Measurements from ENCODE around the gene PRR23B. TPM values are rescaled to one million over a fixed set of nuclear protein-coding genes. Genes with fewer than 3 reads are reported as not detected.

PRR23B gene
- total and polyA plus RNA-seq, 2 donors (not counting 1 experiment from before 2014, with no cell fraction given): not detected

DNA sequence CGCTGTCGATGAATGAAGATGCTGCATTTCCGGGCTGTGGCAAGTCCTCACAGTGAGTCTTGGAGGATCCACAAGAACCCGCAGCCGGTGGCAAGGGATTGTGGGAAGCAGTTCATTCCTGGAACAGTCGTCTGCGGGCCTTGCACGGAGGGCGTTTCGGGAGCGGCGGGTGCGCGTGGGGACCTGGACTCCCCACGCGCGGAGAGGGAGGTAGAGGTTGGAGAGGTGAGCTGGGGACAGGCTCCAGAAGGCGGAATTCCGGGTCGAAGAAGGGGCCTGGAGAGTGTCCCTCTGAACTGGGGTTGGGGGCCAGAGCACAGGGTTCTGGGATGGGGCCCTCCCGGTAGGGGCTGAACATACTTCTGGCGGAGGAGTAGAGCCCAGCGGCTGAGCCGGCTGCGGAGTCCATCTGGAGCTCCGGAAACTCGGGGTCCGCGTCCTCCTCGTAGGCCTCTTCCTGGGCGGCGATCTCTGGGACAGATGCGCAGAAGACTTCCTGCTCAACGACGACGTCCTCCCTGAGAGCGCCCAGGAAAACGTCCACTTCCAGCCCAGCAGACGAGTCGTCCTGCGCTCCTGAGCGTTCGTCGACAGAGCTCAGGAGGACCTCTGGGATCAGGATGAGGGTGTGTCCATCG, 15.3 kb downstream of the PRR23B start:
- Histone ChIP-seq H3K36me3 (ENCODE audit: control insufficient read depth, insufficient read depth, low read length) (no peaks in the 10 kb centered on the region), H3K9ac (ENCODE audit: insufficient read depth, low read length) (no peak overlapping the region), H3K27ac (ENCODE audit: insufficient read depth, low read length) (no peak overlapping the region), H3K27me3 (ENCODE audit: control insufficient read depth, insufficient read depth, low read length) (no peaks in the 10 kb centered on the region), H3K9me3 (ENCODE audit: control insufficient read depth, insufficient read depth, low read depth, low read length) (no peaks in the 10 kb centered on the region), H4K20me1 (ENCODE audit: control insufficient read depth, extremely low read depth, insufficient read depth, low read length) (no peaks in the 10 kb centered on the region), H2AFZ (ENCODE audit: low read length) (no peak overlapping the region), H3K79me2 (ENCODE audit: control insufficient read depth, insufficient read depth, low read length) (no peaks in the 10 kb centered on the region), H3K4me3 (replicated peaks in 1 of 4; ENCODE audit: control extremely low read depth in 1 of 4, insufficient read depth in 1 of 4, low read depth in 3 of 4, low read length in 4 of 4) (no peak overlapping the region), H3K4me2 (ENCODE audit: extremely low read depth, insufficient read depth, low read length) (no peak overlapping the region), H3K4me1 (ENCODE audit: control insufficient read depth, extremely low read depth, insufficient read depth, low read length) (no peaks in the 10 kb centered on the region)
- DNase-seq (ENCODE audit: low read depth in 2 of 2): no peak
- no peak for TF ChIP-seq EZH2 (IDR thresholded peaks at IDR 0.05; ENCODE audit: low read length, missing control alignments)
- TF ChIP-seq, protein P1, sequence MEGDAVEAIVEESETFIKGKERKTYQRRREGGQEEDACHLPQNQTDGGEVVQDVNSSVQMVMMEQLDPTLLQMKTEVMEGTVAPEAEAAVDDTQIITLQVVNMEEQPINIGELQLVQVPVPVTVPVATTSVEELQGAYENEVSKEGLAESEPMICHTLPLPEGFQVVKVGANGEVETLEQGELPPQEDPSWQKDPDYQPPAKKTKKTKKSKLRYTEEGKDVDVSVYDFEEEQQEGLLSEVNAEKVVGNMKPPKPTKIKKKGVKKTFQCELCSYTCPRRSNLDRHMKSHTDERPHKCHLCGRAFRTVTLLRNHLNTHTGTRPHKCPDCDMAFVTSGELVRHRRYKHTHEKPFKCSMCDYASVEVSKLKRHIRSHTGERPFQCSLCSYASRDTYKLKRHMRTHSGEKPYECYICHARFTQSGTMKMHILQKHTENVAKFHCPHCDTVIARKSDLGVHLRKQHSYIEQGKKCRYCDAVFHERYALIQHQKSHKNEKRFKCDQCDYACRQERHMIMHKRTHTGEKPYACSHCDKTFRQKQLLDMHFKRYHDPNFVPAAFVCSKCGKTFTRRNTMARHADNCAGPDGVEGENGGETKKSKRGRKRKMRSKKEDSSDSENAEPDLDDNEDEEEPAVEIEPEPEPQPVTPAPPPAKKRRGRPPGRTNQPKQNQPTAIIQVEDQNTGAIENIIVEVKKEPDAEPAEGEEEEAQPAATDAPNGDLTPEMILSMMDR (conservative IDR thresholded peaks at IDR 0.05 in 1 of 2, IDR thresholded peaks at IDR 0.05 in 1 of 2; ENCODE audit: low read depth in 1 of 2, low read length in 2 of 2): no peak

GRCh38 chr3:138995706-138996105, 25.0 kb downstream of the PRR23B start:
- no peaks in the 10 kb centered on the region for H3K9me3 ChIP-seq (ENCODE audit: control insufficient read depth, insufficient read depth, low read depth, low read length)
- no peaks in the 10 kb centered on the region for H3K36me3 ChIP-seq (ENCODE audit: control insufficient read depth, insufficient read depth, low read length)
- no peak overlapping the region for H3K27ac ChIP-seq (ENCODE audit: insufficient read depth, low read length)
- DNase-seq (ENCODE audit: low read depth in 2 of 2): no peak
- H3K79me2 ChIP-seq (ENCODE audit: control insufficient read depth, insufficient read depth, low read length): no peaks in the 10 kb centered on the region
- no peaks in the 10 kb centered on the region for H3K4me1 ChIP-seq (ENCODE audit: control insufficient read depth, extremely low read depth, insufficient read depth, low read length)
- H3K4me3 ChIP-seq (replicated peaks in 1 of 4; ENCODE audit: control extremely low read depth in 1 of 4, insufficient read depth in 1 of 4, low read depth in 3 of 4, low read length in 4 of 4): no peak overlapping the region
- H2AFZ ChIP-seq (ENCODE audit: low read length): no peak overlapping the region
- no peak overlapping the region for H3K4me2 ChIP-seq (ENCODE audit: extremely low read depth, insufficient read depth, low read length)
- H3K9ac ChIP-seq (ENCODE audit: insufficient read depth, low read length): no peak overlapping the region
- H3K27me3 ChIP-seq (ENCODE audit: control insufficient read depth, insufficient read depth, low read length): no peaks in the 10 kb centered on the region
- no peaks in the 10 kb centered on the region for H4K20me1 ChIP-seq (ENCODE audit: control insufficient read depth, extremely low read depth, insufficient read depth, low read length)
- TF ChIP-seq, protein P1 (conservative IDR thresholded peaks at IDR 0.05 in 1 of 2, IDR thresholded peaks at IDR 0.05 in 1 of 2; ENCODE audit: low read depth in 1 of 2, low read length in 2 of 2): no peak

- Histone ChIP-seq H4K20me1 (ENCODE audit: control insufficient read depth, extremely low read depth, insufficient read depth, low read length) (no peaks in the 10 kb centered on the region), H3K36me3 (ENCODE audit: control insufficient read depth, insufficient read depth, low read length) (no peaks in the 10 kb centered on the region), H3K4me1 (ENCODE audit: control insufficient read depth, extremely low read depth, insufficient read depth, low read length) (no peaks in the 10 kb centered on the region), H3K9me3 (ENCODE audit: control insufficient read depth, insufficient read depth, low read depth, low read length) (no peaks in the 10 kb centered on the region), H3K79me2 (ENCODE audit: control insufficient read depth, insufficient read depth, low read length) (no peaks in the 10 kb centered on the region), H3K27ac (ENCODE audit: insufficient read depth, low read length) (no peak overlapping the region), H3K9ac (ENCODE audit: insufficient read depth, low read length) (no peak overlapping the region), H3K4me3 (replicated peaks in 1 of 4; ENCODE audit: control extremely low read depth in 1 of 4, insufficient read depth in 1 of 4, low read depth in 3 of 4, low read length in 4 of 4) (no peak overlapping the region), H3K27me3 (ENCODE audit: control insufficient read depth, insufficient read depth, low read length) (no peaks in the 10 kb centered on the region), H3K4me2 (ENCODE audit: extremely low read depth, insufficient read depth, low read length) (no peak overlapping the region), H2AFZ (ENCODE audit: low read length) (no peak overlapping the region)
- DNase-seq (ENCODE audit: low read depth in 2 of 2): no peak
- TF ChIP-seq, protein P1 (conservative IDR thresholded peaks at IDR 0.05 in 1 of 2, IDR thresholded peaks at IDR 0.05 in 1 of 2; ENCODE audit: low read depth in 1 of 2, low read length in 2 of 2): no peak
- no peak for TF ChIP-seq EZH2 (IDR thresholded peaks at IDR 0.05; ENCODE audit: low read length, missing control alignments)
These were observed 33.5 kb downstream of the PRR23B start for GRCh38 chr3:138987181-138987580.
